HEK293 (cell line): Measurements from ENCODE around the gene BPHL.

ENCODE experiments used
- CTCF ChIA-PET: fragments of 350-600 bp; formaldehyde crosslinking; extraction: SDS; loops from one replicate; lab custom pipeline; 2021; ENCODE audit warnings: antibody characterized with exemption; lab: Yijun Ruan, JAX
- POLR2A ChIA-PET: fragments of 300-600 bp; formaldehyde crosslinking; extraction: SDS; loops from one replicate; lab custom pipeline; 2020; ENCODE audit warnings: antibody characterized with exemption, inconsistent platforms; lab: Yijun Ruan, JAX
- H3K27ac ChIP-seq: fragments of 200-500 bp; sonication (Bioruptor generic); 2 replicates; pipeline ENCODE4 v1.5.1; 2014; ENCODE audit warnings: low read depth, low read length, control low read depth, inconsistent platforms; ENCODE audit errors: extremely low read depth
- H3K36me3 ChIP-seq, 2 experiments: fragments of 200-500 bp in 1 of 2; sonication (Bioruptor generic) in 1 of 2; 1 replicate in 1 of 2; 2 replicates in 1 of 2; pipeline ENCODE4 v1.5.1; 2014 to 2017; ENCODE audit warnings: inconsistent platforms in 2 of 2, low read length in 2 of 2; ENCODE audit not compliant: control insufficient read depth in 2 of 2, insufficient read depth in 1 of 2
- H3K4me1 ChIP-seq: fragments of 200-500 bp; sonication (Bioruptor generic); 2 replicates; pipeline ENCODE4 v1.5.1; 2014; ENCODE audit warnings: mild to moderate bottlenecking, low read length, inconsistent platforms; ENCODE audit not compliant: control insufficient read depth, insufficient read depth
- H3K4me3 ChIP-seq: 2 replicates; pipeline ENCODE4 v1.5.1; 2011; ENCODE audit warnings: low read depth, mild to moderate bottlenecking, control low read depth, low read length, moderate library complexity
- H3K9me3 ChIP-seq: fragments of 200-500 bp; sonication (Bioruptor generic); 2 replicates; pipeline ENCODE4 v1.5.1; 2014; ENCODE audit warnings: low read depth, low read length, inconsistent platforms; ENCODE audit not compliant: control insufficient read depth, insufficient read depth
- INSM2 ChIP-seq: fragments of 450-650 bp; formaldehyde crosslinking; IDR thresholded peaks from 2 replicates; pipeline ENCODE4 v1.5.1; 2016; ENCODE audit warnings: missing biosample characterization, missing genetic modification characterization
- KLF9 ChIP-seq: fragments of 450-650 bp; formaldehyde crosslinking; IDR thresholded peaks from 2 replicates; pipeline ENCODE4 v1.5.1; 2016; ENCODE audit warnings: missing biosample characterization, missing genetic modification characterization, low read depth
- TCF7L2 ChIP-seq: IDR thresholded peaks from 2 replicates; pipeline ENCODE4 v1.6.1; 2011; ENCODE audit warnings: low read depth, mild to moderate bottlenecking, inconsistent platforms, low read length, moderate library complexity, borderline replicate concordance
- WT1 ChIP-seq: fragments of 450-650 bp; formaldehyde crosslinking; IDR thresholded peaks from 2 replicates; pipeline ENCODE4 v1.5.1; 2016; ENCODE audit warnings: missing biosample characterization, missing genetic modification characterization
- ZBTB8A ChIP-seq: fragments of 450-650 bp; formaldehyde crosslinking; IDR thresholded peaks from 2 replicates; pipeline ENCODE4 v1.5.1; 2016; ENCODE audit warnings: missing biosample characterization, missing genetic modification characterization
- ZEB2 ChIP-seq: fragments of 450-650 bp; formaldehyde crosslinking; IDR thresholded peaks from 2 replicates; pipeline ENCODE4 v1.5.1; 2016; ENCODE audit warnings: missing biosample characterization, missing genetic modification characterization
- ZNF112 ChIP-seq: fragments of 450-650 bp; formaldehyde crosslinking; IDR thresholded peaks from 2 replicates; pipeline ENCODE4 v1.5.0; 2017; ENCODE audit warnings: missing biosample characterization, missing genetic modification characterization
- ZNF169 ChIP-seq: fragments of 450-650 bp; formaldehyde crosslinking; IDR thresholded peaks from 2 replicates; pipeline ENCODE4 v1.5.1; 2016; ENCODE audit warnings: missing biosample characterization, missing genetic modification characterization
- ZNF18 ChIP-seq: fragments of 450-650 bp; formaldehyde crosslinking; IDR thresholded peaks from 2 replicates; pipeline ENCODE4 v1.5.1; 2016; ENCODE audit warnings: missing biosample characterization, missing genetic modification characterization
- ZNF239 ChIP-seq: fragments of 450-650 bp; formaldehyde crosslinking; IDR thresholded peaks from 2 replicates; pipeline ENCODE4 v1.5.1; 2016; ENCODE audit warnings: missing biosample characterization, missing genetic modification characterization
- ZNF24 ChIP-seq: fragments of 450-650 bp; formaldehyde crosslinking; IDR thresholded peaks from 2 replicates; pipeline ENCODE4 v1.5.1; 2016; ENCODE audit warnings: missing biosample characterization, missing genetic modification characterization
- ZNF280C ChIP-seq: fragments of 450-650 bp; formaldehyde crosslinking; IDR thresholded peaks from 2 replicates; pipeline ENCODE4 v1.5.1; 2016; ENCODE audit warnings: missing biosample characterization, missing genetic modification characterization
- ZNF335 ChIP-seq: fragments of 450-650 bp; formaldehyde crosslinking; conservative IDR thresholded peaks from 2 replicates; pipeline ENCODE4 v1.5.1; 2016; ENCODE audit warnings: missing biosample characterization, missing genetic modification characterization
- ZNF366 ChIP-seq: fragments of 450-650 bp; formaldehyde crosslinking; conservative IDR thresholded peaks from 2 replicates; pipeline ENCODE4 v1.5.1; 2016; ENCODE audit warnings: missing biosample characterization, missing genetic modification characterization
- ZNF398 ChIP-seq: fragments of 450-650 bp; formaldehyde crosslinking; IDR thresholded peaks from 2 replicates; pipeline ENCODE4 v1.5.1; 2017; ENCODE audit warnings: missing biosample characterization, missing genetic modification characterization
- ZNF423 ChIP-seq: fragments of 450-650 bp; formaldehyde crosslinking; IDR thresholded peaks from 2 replicates; pipeline ENCODE4 v1.5.1; 2016; ENCODE audit warnings: missing biosample characterization, missing genetic modification characterization
- ZNF449 ChIP-seq: fragments of 450-650 bp; formaldehyde crosslinking; IDR thresholded peaks from 2 replicates; pipeline ENCODE4 v1.5.1; 2017; ENCODE audit warnings: missing biosample characterization, mild to moderate bottlenecking, missing genetic modification characterization, moderate library complexity
- ZNF514 ChIP-seq: fragments of 450-650 bp; formaldehyde crosslinking; IDR thresholded peaks from 2 replicates; pipeline ENCODE4 v1.5.1; 2016; ENCODE audit warnings: missing biosample characterization, missing genetic modification characterization
- ZNF544 ChIP-seq: fragments of 450-650 bp; formaldehyde crosslinking; IDR thresholded peaks from 2 replicates; pipeline ENCODE4 v1.5.0; 2017; ENCODE audit warnings: missing biosample characterization, missing genetic modification characterization
- ZNF645 ChIP-seq: fragments of 450-650 bp; formaldehyde crosslinking; IDR thresholded peaks from 2 replicates; pipeline ENCODE4; 2016; ENCODE audit warnings: missing biosample characterization, missing genetic modification characterization
- ZNF76 ChIP-seq: fragments of 450-650 bp; formaldehyde crosslinking; IDR thresholded peaks from 2 replicates; pipeline ENCODE4; 2016; ENCODE audit warnings: low read depth, missing biosample characterization, missing genetic modification characterization, borderline replicate concordance
- ZNF791 ChIP-seq: fragments of 450-650 bp; formaldehyde crosslinking; IDR thresholded peaks from 2 replicates; pipeline ENCODE4 v1.5.1; 2016; ENCODE audit warnings: missing biosample characterization, missing genetic modification characterization
- ZNF830 ChIP-seq: fragments of 450-650 bp; IDR thresholded peaks from 2 replicates; pipeline ENCODE4 v1.5.0; 2018; ENCODE audit warnings: missing biosample characterization, missing genetic modification characterization, low read depth, mild to moderate bottlenecking, moderate library complexity
- ZNF837 ChIP-seq: fragments of 450-650 bp; formaldehyde crosslinking; IDR thresholded peaks from 2 replicates; pipeline ENCODE4 v1.5.1; 2016; ENCODE audit warnings: missing biosample characterization, missing genetic modification characterization
- ZSCAN16 ChIP-seq: fragments of 450-650 bp; formaldehyde crosslinking; IDR thresholded peaks from 2 replicates; pipeline ENCODE4 v1.5.1; 2016; ENCODE audit warnings: missing biosample characterization, missing genetic modification characterization

The BPHL gene

GRCh38 chr6:3088968-3089367 is 29.5 kb upstream of the BPHL start:
- ChIA-PET CTCF (interaction anchor here (1.1 kb wide), 1 partner anchor 15 kb away, joined by 3 read pairs; no protein-coding TSS in a partner anchor), POLR2A (no interaction called here)
- no peaks in the 10 kb centered on the region for H3K4me1 ChIP-seq
- H3K4me3 ChIP-seq = no peak overlapping the region
- H3K9me3 ChIP-seq = no peaks in the 10 kb centered on the region
- no peak for TF ChIP-seq ZEB2 (tag by site-specific recombination)
- TF ChIP-seq ZSCAN16 (tag by site-specific recombination) = no peak
- TF ChIP-seq ZNF544 (tag by site-specific recombination) = no peak
- no peak for TF ChIP-seq ZNF366 (tag by site-specific recombination)
- no peak for TF ChIP-seq ZNF449 (tag by site-specific recombination)
- TF ChIP-seq ZNF24 (tag by site-specific recombination) = no peak
- no peak for TF ChIP-seq WT1
- TF ChIP-seq ZNF645 = no peak
- no peak for TF ChIP-seq ZNF280C (tag by site-specific recombination)
- TF ChIP-seq INSM2 (tag by site-specific recombination) = no peak
- TF ChIP-seq ZNF239 (tag by site-specific recombination) = no peak
- no peak for TF ChIP-seq ZNF335 (tag by site-specific recombination)
- TF ChIP-seq ZNF18 (tag by site-specific recombination) = no peak
- TF ChIP-seq, all 188 proteins: peak for 0
- Histone ChIP-seq H3K27ac (no peak overlapping the region), H3K36me3 (peaks cover 16 to 69% of the 10 kb centered on the region in 2 experiments)

- Histone ChIP-seq H3K4me1 (no peaks in the 10 kb centered on the region), H3K4me3 (no peak overlapping the region), H3K9me3 (no peaks in the 10 kb centered on the region), H3K36me3 (peaks cover 16 to 60% of the 10 kb centered on the region in 2 experiments), H3K27ac (no peak overlapping the region)
- POLR2A ChIA-PET = no interaction called here
- CTCF ChIA-PET = no interaction called here
- TF ChIP-seq ZNF791 (tag by site-specific recombination) (no peak), ZNF830 (tag by site-specific recombination) (no peak), ZNF169 (tag by site-specific recombination) (no peak), ZNF514 (no peak), TCF7L2 (no peak), ZBTB8A (no peak), ZNF423 (tag by site-specific recombination) (no peak), KLF9 (tag by site-specific recombination) (no peak), ZNF398 (no peak), ZNF76 (tag by site-specific recombination) (no peak), ZNF837 (tag by site-specific recombination) (no peak), ZNF544 (tag by site-specific recombination) (no peak), ZNF112 (tag by site-specific recombination) (no peak)
Measured at GRCh38 chr6:3090013-3090412, 28.5 kb upstream of the BPHL start.
